HL-60 (cell line): ENCODE measurements around the gene RNF225.

Experiments
- DNase-seq, 2 experiments: peaks; one replicate each; pipeline ENCODE4 v3.0.0-alpha.2; 2010 to 2020; ENCODE audit warnings: low read depth in 1 of 2, low spot score in 1 of 2
- H3K27ac ChIP-seq: fragments of 250-450 bp; sonication (Bioruptor Pico); replicated peaks from 2 replicates; pipeline ENCODE4 v1.5.1; 2020; ENCODE audit warnings: mild to moderate bottlenecking, moderate library complexity
- H3K27me3 ChIP-seq: fragments of 250-450 bp; sonication (Bioruptor Pico); 2 replicates; pipeline ENCODE4 v1.5.1; 2021; ENCODE audit warnings: mild to moderate bottlenecking, moderate library complexity; ENCODE audit not compliant: insufficient read depth, poor library complexity, severe bottlenecking
- H3K4me3 ChIP-seq: replicated peaks from 2 replicates; pipeline ENCODE4 v1.5.1; 2011; ENCODE audit warnings: mild to moderate bottlenecking, control low read depth, low read length; ENCODE audit not compliant: insufficient read depth
- CTCF ChIP-seq: IDR thresholded peaks from one replicate; pipeline ENCODE4 v1.5.1; 2011; ENCODE audit warnings: low read length, control low read depth, inconsistent platforms; ENCODE audit not compliant: insufficient read depth
- GABPA ChIP-seq: IDR thresholded peaks from 2 replicates; pipeline ENCODE4 v1.6.1; 2012; ENCODE audit warnings: low read depth
- POLR2AphosphoS5 ChIP-seq: IDR thresholded peaks from 2 replicates; pipeline ENCODE4 v1.6.1; 2012; ENCODE audit warnings: low read depth
- REST ChIP-seq: IDR thresholded peaks from 2 replicates; pipeline ENCODE4 v1.6.1; 2012; ENCODE audit warnings: low read depth; ENCODE audit not compliant: insufficient replicate concordance
- SPI1 ChIP-seq: IDR thresholded peaks from 2 replicates; pipeline ENCODE4 v1.6.1; 2012; ENCODE audit warnings: low read depth, mild to moderate bottlenecking, borderline replicate concordance

Gene RNF225

GRCh38 chr19:58357481-58358145 lies 37.8 kb upstream of the RNF225 start:
- TF ChIP-seq GABPA (no peak), CTCF (no peak), POLR2AphosphoS5 (no peak), SPI1 (no peak), REST (no peak)
- H3K27ac ChIP-seq, result no peak overlapping the region
- DNase-seq, result no peak

GRCh38 chr19:58361900-58362271 lies 33.6 kb upstream of the RNF225 start:
- Histone ChIP-seq H3K27ac (peak overlapping the region; percentile 91), H3K27me3 (no peaks in the 10 kb centered on the region), H3K4me3 (peak overlapping the region; percentile 71)
- peak; percentile 56 to 58 for DNase-seq
- TF ChIP-seq REST (no peak), SPI1 (no peak), GABPA (no peak)

More at GRCh38 chr19:58357481-58358145, 37.8 kb upstream of the RNF225 start:
- Histone ChIP-seq H3K27me3 (no peaks in the 10 kb centered on the region), H3K4me3 (no peak overlapping the region)

GRCh38 chr19:58362272-58362994 lies 33.0 kb upstream of the RNF225 start, which contains the start of gene ZNF497:
Gene ZNF497, minus strand, starts transcription at chr19:58362751. Its CDS starts 5,116 bp downstream, at chr19:58357635.
- Histone ChIP-seq H3K27ac (peak within 1 kb of the TSS; percentile 91), H3K27me3 (no peaks in the 10 kb centered on the region), H3K4me3 (peak within 1 kb of the TSS; percentile 71)
- DNase-seq, result peak; percentile 94 to 97
- TF ChIP-seq SPI1 (no peak), GABPA (peak; percentile 90), REST (peak; percentile 73), POLR2AphosphoS5 (peak; percentile 82), CTCF (no peak)
